Suprapubic skin (tissue), 4 donors: ENCODE data around the gene TBL1X. TPM values are rescaled to one million over a fixed set of nuclear protein-coding genes. Genes with fewer than 3 reads are reported as not detected.

Experiments used
- DNase-seq, 2 donors: peaks; one replicate each; pipeline ENCODE4 v3.0.0-alpha.2; 2019; ENCODE audit warnings: low spot score in 2 of 2
- H3K27ac ChIP-seq: fragments of 200-600 bp; sonication (generic); one replicate; pipeline ENCODE4 v1.5.1; 2019
- H3K27me3 ChIP-seq: fragments of 200-600 bp; sonication (generic); one replicate; pipeline ENCODE4 v1.5.1; 2019
- H3K36me3 ChIP-seq: fragments of 200-600 bp; sonication (generic); one replicate; pipeline ENCODE4 v1.5.1; 2019
- H3K4me1 ChIP-seq: fragments of 200-600 bp; sonication (generic); one replicate; pipeline ENCODE4 v1.5.1; 2019
- H3K4me3 ChIP-seq: fragments of 200-600 bp; sonication (generic); one replicate; pipeline ENCODE4 v1.5.1; 2019; ENCODE audit warnings: mild to moderate bottlenecking
- H3K9me3 ChIP-seq: fragments of 200-600 bp; sonication (generic); one replicate; pipeline ENCODE4 v1.5.1; 2019
- CTCF ChIP-seq, 2 donors: fragments of 200-600 bp in 1 of 2; fragments of 450-650 bp in 1 of 2; sonication (generic) in 1 of 2; IDR thresholded peaks; one replicate each; pipeline ENCODE4 v1.5.1; 2016 to 2019; ENCODE audit warnings: antibody characterized with exemption in 2 of 2, mild to moderate bottlenecking in 1 of 2, moderate library complexity in 1 of 2
- EP300 ChIP-seq: sonication (generic); formaldehyde crosslinking; IDR thresholded peaks from one replicate; pipeline ENCODE4 v1.6.1; 2017; ENCODE audit warnings: antibody characterized with exemption
- POLR2A ChIP-seq, 2 donors: fragments of 450-650 bp; IDR thresholded peaks; one replicate each; pipeline ENCODE4 v1.6.1; 2017; ENCODE audit warnings: antibody characterized with exemption in 2 of 2, mild to moderate bottlenecking in 2 of 2, moderate library complexity in 2 of 2
- POLR2AphosphoS5 ChIP-seq, 3 donors: sonication (generic); formaldehyde crosslinking; IDR thresholded peaks; one replicate each; pipeline ENCODE4 v1.6.1; 2017; ENCODE audit warnings: antibody characterized with exemption in 3 of 3
- WGBS: methylation state at CpG from one replicate; pipeline ENCODE4 v1.1.5; 2018; 5-methylcytosine and 5-hydroxymethylcytosine counted together
- total RNA-seq, 4 donors: library from RNA; depleted of rRNA; stranded (reverse); fragments of >200 nt; gene quantifications; one replicate each; pipeline ENCODE4 v1.1.0, GENCODE V29; 2016

TBL1X gene
- total RNA-seq, 4 donors from 2014 or later, result 13.2 to 31.0 (median 17.1) TPM

- Histone ChIP-seq H3K27ac (no peak overlapping the region), H3K9me3 (no peaks in the 10 kb centered on the region), H3K4me1 (no peaks in the 10 kb centered on the region), H3K36me3 (no peaks in the 10 kb centered on the region), H3K27me3 (no peaks in the 10 kb centered on the region), H3K4me3 (no peak overlapping the region)
- TF ChIP-seq CTCF (IDR thresholded peaks at IDR 0.05) (no peak), EP300 (no peak), POLR2AphosphoS5 (IDR thresholded peaks at IDR 0.05) (no peak), POLR2A (IDR thresholded peaks at IDR 0.05) (no peak)
- no peak for DNase-seq
- WGBS, result 84% methylated on average over 6 of the region's 6 CpGs
These were observed 198.4 kb downstream of the TBL1X start for GRCh38 chrX:9663216-9663615.

- H3K36me3 ChIP-seq, result no peaks in the 10 kb centered on the region
- H3K9me3 ChIP-seq, result no peaks in the 10 kb centered on the region
- H3K4me3 ChIP-seq, result no peak overlapping the region
- 71% methylated on average over 6 of the region's 6 CpGs for WGBS
- TF ChIP-seq POLR2A (IDR thresholded peaks at IDR 0.05) (no peak), EP300 (no peak), POLR2AphosphoS5 (IDR thresholded peaks at IDR 0.05) (no peak), CTCF (IDR thresholded peaks at IDR 0.05) (no peak)
- DNase-seq, result no peak
- no peaks in the 10 kb centered on the region for H3K27me3 ChIP-seq
- H3K27ac ChIP-seq, result no peak overlapping the region
- no peaks in the 10 kb centered on the region for H3K4me1 ChIP-seq
These were observed 199.4 kb downstream of the TBL1X start for GRCh38 chrX:9664224-9664623.

- no peak overlapping the region for H3K4me3 ChIP-seq
- no peaks in the 10 kb centered on the region for H3K9me3 ChIP-seq
- DNase-seq, result no peak
- H3K27me3 ChIP-seq, result no peaks in the 10 kb centered on the region
- 50% methylated on average over 4 of the region's 4 CpGs for WGBS
- no peaks in the 10 kb centered on the region for H3K36me3 ChIP-seq
- no peaks in the 10 kb centered on the region for H3K4me1 ChIP-seq
- no peak overlapping the region for H3K27ac ChIP-seq
- no peak for TF ChIP-seq POLR2AphosphoS5 (IDR thresholded peaks at IDR 0.05)
- TF ChIP-seq POLR2A (IDR thresholded peaks at IDR 0.05), result no peak
- no peak for TF ChIP-seq CTCF (IDR thresholded peaks at IDR 0.05)
- no peak for TF ChIP-seq EP300
These were observed 200.3 kb downstream of the TBL1X start for GRCh38 chrX:9665113-9665512.

- Histone ChIP-seq H3K27ac (no peak overlapping the region), H3K4me1 (no peaks in the 10 kb centered on the region), H3K4me3 (no peak overlapping the region), H3K36me3 (no peaks in the 10 kb centered on the region), H3K27me3 (no peaks in the 10 kb centered on the region), H3K9me3 (no peaks in the 10 kb centered on the region)
- no peak for TF ChIP-seq POLR2A (IDR thresholded peaks at IDR 0.05)
- TF ChIP-seq CTCF (IDR thresholded peaks at IDR 0.05), result no peak
- no peak for TF ChIP-seq EP300
- TF ChIP-seq POLR2AphosphoS5 (IDR thresholded peaks at IDR 0.05), result no peak
- no peak for DNase-seq
- WGBS, result 43% methylated on average over 3 of the region's 3 CpGs
These were observed 203.7 kb downstream of the TBL1X start for GRCh38 chrX:9668537-9668936.

- WGBS, result 83% methylated on average over 8 of the region's 8 CpGs
- no peaks in the 10 kb centered on the region for H3K9me3 ChIP-seq
- H3K36me3 ChIP-seq, result no peaks in the 10 kb centered on the region
- H3K27me3 ChIP-seq, result no peaks in the 10 kb centered on the region
- H3K27ac ChIP-seq, result no peak overlapping the region
- no peak overlapping the region for H3K4me3 ChIP-seq
- no peaks in the 10 kb centered on the region for H3K4me1 ChIP-seq
- no peak for DNase-seq
- TF ChIP-seq CTCF (IDR thresholded peaks at IDR 0.05) (no peak), EP300 (no peak), POLR2AphosphoS5 (IDR thresholded peaks at IDR 0.05) (no peak)
These were observed 205.4 kb downstream of the TBL1X start for GRCh38 chrX:9670136-9670814.
